Raji (cell line): ENCODE measurements around the gene RAP2B.
A peak's percentile ranks its signal among the peaks of the same experiment; 100 is the strongest.

Experiments used
- POLR2A ChIP-seq: IDR thresholded peaks from 2 replicates; pipeline ENCODE4 v1.6.1; 2011; ENCODE audit warnings: low read depth, low read length, control low read depth; ENCODE audit not compliant: insufficient read depth

Gene RAP2B

DNA sequence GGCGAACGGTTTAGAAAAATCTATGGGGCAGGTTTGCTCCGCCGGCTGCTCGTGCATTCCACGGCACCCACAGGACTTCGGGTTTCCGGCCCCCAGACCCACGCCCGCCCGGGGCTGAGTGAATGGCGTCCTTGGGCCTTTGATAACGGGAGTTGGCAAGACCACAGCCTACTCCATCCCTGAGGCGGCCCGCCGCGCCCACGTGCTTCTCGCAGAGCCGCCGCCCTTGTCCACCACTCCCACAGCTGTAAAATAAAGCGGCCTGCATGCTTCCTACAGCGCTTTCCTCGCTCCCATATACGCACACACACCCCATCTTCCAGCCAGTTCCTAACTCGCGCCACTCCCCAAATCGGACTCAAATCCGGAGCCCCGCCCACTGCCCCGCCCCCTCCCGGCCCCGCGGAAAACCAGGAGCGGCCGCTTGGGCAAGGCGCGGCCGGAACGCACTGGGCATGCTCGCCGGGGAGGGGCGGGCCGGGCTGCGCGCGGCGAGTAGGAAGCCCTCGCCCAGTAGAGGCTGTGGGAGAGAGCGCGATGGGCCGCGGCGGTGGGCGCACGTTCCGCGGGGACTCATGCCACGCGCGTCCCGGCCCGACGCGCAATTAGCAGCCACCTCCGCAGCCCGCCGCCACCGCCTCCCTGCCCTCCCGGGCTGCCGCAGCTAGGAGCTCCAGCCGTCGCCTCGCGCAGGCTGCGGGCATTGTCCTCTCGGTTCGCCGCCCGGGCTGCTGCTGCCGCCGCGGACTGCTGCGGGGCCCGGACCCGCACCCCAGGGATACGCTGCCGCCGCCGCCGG, at the start of gene RAP2B:
TSS of gene RAP2B (plus strand) at position 513 of the 799 bp plus-strand sequence. CDS start 468 bp downstream, outside the sequence.
- TF ChIP-seq POLR2A, result peak; percentile 84

DNA sequence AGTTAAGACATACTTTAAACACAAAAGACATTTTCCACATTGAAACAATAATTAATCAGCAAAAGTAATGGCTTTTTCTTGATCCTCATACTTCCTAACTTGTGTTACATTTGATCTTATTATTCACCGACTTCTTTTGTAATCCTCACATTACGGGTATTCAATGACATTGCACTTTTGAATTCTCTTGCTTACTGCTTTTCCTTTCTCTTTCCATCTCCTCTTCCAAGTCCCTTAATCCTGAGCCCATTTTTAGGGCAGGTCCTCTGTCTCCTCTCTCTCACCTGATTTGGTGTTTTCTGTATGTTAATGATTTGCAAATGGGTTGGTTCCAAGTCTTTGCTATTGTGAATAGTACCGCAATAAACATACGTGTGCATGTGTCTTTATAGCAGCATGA, 48.5 kb upstream of the RAP2B start:
- TF ChIP-seq POLR2A, result no peak

DNA sequence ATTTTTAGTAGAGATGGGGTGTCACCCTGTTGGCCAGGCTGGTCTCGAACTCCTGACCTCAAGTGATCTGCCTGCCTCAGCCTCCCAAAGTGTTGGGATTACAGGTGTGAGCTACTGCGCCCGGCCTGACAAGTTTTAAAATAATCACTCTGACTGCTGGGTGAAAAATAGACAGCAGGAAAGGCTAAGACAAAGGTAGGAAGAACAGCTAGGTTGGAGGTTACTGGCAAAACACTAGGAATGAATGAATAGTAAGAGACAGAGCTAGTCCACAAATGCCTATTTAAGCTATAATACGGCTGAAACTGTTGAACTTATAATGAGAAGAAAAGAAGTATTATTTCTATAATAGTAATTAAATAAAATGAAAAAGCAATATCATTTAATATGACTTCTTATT, 46.7 kb upstream of the RAP2B start:
- no peak for TF ChIP-seq POLR2A

DNA sequence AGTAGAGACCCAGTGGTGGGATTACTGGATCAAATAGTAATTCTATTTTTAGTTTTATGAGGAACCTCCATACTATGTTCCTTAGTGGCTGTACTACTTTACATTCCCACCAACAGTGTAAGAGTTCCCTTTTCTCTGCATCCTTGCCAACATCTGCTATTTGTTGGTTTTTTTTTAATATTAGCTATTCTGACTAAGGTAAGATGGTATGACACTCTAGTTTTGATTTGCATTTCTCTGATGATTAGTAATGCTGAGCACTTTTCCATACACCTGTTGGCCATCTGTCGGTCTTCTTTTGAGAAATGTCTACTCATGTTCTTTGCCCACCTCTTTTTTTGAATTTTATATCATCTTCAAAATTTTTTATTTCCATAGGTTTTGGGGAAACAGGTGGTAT, 34.2 kb upstream of the RAP2B start:
- no peak for TF ChIP-seq POLR2A

DNA sequence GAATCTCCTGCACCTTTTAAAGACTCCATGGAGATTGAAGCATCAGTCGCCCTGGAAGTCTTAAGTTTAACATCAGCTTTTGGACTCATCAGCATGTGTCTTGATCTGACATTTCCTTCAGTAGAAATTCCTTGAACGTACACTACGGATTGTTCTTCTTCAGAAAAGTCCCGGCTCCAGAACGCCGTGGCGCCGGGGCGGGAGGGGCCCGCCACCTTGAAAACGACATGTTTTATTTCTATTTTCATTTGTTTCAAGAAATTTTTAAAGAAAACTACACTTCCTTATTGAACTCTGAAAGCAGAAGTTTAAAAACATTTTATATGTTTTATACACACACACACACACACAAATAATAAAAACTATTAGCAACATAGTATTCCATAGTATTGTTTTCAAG, 32.6 kb upstream of the RAP2B start:
- TF ChIP-seq POLR2A, result no peak

DNA sequence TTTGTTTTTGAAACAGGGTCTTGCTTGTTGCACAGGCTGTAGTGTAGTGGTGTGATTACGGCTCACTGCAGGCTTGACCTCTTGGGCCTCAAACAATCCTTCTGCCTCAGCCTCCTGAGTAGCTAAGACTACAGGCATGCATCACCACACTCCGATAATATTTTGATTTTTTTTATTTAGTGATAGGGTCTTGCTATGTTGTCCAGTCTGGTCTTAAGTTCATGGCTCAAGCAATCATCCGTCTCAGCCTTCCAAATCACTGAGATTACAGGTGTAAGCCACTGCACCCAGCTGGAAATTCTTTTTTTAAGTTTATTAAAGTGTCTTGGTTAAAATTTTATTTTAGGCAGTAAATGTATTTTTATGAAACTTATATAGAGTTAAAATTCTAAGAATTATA, 32.2 kb upstream of the RAP2B start:
- TF ChIP-seq POLR2A, result no peak

DNA sequence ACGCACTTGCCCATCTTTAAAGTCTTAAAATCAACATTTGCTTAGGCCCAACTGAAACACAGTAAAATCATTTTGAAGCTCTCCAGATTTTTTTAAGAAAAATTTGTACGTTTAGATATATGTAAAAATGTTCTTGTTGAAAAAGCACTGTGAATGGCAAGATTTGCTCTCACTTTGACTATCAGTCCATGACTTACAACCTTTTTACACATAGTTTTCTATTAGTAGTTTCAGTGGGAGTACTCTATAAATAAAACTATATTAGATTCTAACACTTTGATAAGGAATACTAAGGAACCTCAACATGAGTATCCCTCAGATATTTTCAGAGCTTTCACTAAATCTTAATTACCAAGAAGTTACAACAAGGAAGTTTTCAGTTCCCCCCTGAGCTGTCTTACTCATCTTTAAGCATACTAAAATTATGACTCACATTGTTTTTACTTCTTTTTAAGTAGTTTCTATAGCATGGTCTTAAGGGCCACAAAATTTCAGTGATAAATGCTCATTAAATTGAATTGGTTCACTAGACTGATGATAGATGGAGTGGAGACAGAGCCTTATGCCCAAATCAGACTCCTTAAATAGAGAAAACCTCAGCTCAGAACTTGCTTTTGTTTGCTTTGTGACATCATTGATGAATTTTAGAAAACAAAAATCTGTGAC, 31.6 kb upstream of the RAP2B start:
- TF ChIP-seq POLR2A, result no peak

DNA sequence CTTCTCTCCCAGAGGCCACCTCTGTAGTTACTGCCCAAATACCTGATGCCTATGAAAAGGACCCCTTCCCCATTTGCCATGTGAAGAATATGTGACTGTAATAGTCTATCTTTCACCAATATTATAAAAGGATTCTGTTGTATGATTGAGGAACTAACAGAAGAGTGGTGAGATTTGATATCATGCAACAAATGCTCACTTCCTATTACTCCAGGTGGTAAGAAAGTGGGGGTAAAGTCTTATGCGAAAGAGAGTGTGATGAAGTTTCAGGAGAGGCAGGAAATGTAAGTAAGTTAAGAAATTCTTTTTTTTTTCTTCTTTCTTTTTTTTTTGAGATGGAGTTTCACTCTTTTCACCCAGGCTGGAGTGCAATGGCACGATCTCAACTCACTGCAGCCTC, 24.4 kb upstream of the RAP2B start:
- TF ChIP-seq POLR2A, result no peak

DNA sequence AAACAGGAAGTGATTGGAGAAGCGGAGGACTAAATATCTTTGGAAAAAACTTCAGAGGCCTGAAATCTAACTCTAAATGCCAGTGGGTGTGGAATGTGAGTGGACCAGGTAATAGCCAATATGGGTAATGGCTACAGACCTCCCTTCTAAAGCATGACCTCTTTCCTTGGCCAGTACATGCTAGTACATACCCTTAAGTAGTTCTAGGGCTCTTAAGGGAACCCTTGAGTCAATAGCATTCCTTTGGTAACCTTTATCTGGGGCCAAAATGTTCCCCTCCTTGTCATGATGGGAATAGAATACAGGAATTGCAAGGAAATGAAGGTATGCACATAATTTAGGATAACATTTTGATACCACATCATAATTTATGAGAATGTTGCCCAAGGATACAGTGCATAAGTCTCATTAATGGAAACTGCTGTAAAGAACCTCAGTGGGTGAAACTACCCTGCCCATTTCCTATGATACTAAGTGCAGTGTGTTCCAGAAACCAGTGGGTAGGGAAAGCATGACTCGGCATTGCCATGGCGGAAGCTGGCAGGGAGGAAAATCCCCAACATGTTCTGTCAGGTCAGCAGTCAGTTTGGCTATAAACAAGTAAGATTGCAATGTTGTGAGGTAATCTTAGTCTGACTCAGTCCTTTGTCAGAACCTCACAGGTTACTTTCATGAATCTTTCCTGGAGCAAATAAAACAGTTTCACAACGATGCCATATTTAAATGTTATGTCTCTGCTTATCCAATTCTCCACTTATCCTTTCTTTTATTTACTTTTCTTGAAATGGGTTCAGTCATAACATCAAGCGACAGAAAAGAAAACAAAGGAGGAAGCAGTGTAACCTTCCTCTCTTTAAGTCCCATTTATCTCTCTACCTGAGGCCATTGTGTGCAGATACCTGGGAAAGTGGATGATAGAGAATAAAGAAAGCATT, 23.5 kb upstream of the RAP2B start:
- TF ChIP-seq POLR2A, result no peak

DNA sequence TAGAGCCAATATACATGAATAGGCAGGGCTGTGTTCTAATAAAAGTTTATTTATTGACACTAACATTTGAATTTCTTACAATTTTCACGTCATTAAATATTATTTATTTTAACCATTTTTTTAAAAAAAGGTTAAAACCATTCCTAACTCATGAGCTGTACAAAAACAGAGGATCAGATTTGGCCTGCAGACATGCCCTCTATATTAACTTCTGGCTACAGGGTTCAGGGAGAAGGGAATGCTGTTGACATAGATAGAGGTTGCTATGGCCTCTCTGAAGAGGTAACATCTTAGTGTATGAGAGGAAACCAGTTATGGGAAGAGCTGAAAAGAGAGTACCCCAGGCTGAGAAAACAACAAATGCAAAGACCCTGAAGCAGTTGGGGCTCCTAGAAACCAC, 19.1 kb upstream of the RAP2B start:
- no peak for TF ChIP-seq POLR2A

DNA sequence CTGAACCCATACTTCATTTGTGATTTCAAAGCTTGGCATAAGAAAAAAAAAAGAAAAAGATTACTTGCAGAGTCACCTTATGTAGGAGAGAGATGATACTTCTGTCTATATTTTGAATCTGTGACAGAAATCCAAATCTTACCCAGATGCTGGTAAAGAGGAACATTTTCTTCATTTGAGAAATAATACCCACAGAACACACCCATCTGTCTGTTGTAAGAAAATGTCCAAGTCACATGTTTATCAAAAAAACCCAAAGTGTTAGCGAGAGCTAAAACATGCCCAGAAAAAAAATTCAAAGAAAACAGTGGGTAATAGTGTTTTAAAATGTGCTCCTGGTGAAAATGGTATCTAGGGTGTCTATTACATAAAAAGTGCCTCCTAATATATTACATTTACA, 18.0 kb upstream of the RAP2B start:
- no peak for TF ChIP-seq POLR2A

DNA sequence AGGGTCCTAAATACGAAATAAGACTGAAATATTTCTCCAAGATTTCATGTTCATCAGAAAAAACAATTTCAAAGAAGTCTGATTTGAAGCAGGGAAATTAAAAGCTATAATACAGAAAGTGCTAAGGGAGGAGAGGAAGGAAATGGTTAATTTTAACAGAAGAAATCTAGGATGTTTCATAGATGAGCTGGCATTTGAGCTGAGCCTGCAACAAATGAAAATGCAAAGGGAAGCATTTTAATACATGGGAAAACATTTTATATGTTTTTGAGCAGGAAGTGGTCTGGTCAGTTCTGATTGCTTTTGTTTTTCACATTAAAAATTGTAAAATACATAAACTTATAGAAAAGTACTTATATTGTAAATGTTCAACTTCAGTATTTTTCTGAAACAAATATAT, 17.2 kb upstream of the RAP2B start:
- TF ChIP-seq POLR2A, result no peak

DNA sequence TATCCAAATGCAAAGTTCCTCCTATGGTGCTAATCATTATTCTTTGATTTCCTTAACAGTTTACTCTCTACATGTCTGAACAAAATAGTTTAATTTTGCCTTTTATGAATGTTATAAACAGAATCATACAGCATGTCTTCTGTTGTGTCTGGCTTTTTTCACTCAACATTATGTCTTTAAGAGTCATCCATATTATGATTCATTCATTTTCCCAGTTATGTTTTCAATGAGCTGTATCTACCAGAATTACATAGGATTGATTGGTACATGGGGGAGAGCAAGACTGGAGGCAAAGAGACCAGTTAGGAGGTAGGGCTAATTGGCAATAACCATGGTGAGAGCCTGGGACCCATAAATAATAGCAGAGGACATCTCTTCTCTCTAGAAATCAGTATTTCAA, 16.6 kb upstream of the RAP2B start:
- no peak for TF ChIP-seq POLR2A

DNA sequence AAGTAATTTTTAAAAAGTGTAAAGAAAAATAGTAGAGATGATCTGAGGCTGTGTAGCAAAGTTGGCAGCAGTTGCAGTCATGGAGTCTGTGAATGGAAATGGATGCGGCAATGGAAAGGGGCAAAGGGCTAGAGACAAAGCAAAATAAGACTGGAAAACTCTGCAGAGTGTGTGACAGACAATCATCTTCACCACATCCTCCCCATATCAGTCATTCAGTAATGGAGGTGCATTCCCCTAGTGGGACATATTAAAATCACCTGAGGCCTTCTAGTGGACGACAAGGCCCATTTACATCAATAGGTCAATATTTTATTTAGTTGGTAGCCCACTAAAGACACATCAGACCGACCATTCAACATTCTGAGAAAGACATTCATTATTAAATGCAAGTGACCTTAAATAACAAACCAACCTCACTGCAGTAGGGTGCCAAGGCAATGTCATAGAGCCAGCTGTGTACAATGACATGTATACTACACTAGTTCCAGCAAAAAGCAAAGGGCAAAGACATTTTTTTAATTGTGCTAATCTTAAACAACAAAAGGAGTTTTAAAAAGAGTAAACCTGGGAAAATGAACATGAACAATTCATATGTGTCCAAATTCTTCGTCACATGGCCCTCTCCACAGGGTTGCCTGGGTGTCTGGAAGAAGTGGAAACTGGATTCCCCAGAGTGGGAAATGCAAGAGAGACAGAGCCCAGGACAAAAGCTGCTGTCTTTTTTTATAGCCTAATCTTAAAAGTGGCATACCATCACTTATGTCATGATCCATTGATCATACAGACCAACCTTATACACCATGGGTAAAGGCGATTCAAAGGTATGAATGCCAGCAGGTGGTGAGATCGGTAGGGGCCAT, 15.6 kb upstream of the RAP2B start:
- no peak for TF ChIP-seq POLR2A

DNA sequence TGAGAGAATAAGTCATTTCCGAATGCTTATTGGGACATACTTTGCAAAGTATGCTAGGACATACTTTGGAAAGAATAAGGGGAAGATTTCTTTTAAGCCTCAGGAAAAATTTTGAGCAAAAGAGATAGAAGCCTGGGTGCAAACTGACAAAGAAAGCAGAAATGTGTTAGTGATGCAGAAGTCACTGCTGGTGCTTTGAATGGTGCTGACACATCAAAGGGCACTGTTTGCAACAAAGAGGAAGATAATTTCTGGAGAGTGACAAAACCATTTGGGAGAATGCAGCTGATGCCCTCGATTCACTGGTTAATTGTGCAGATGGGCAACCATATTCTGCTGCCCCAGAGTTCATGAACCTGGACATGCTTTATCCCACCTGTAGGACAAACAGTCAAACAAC, 11.0 kb upstream of the RAP2B start:
- no peak for TF ChIP-seq POLR2A
